Transverse colon (tissue), 4 donors: ENCODE results near the gene GALNT17. TPM values are rescaled to one million over a fixed set of nuclear protein-coding genes. Genes with fewer than 3 reads are reported as not detected.

ENCODE experiments used
- DNase-seq: peaks from one replicate; pipeline ENCODE4 v3.0.0-alpha.2; 2019
- H3K27ac ChIP-seq, 4 donors: fragments of 200-600 bp; sonication (generic); 2 replicates each; pipeline ENCODE4 v1.5.1; 2016 to 2018; ENCODE audit warnings: inconsistent platforms in 4 of 4
- H3K27me3 ChIP-seq: fragments of 200-600 bp; sonication (generic); 2 replicates; pipeline ENCODE4 v1.5.1; 2017; ENCODE audit warnings: inconsistent platforms
- H3K36me3 ChIP-seq, 4 donors: fragments of 200-600 bp; sonication (generic); 2 replicates each; pipeline ENCODE4 v1.5.1; 2017 to 2019; ENCODE audit warnings: inconsistent platforms in 4 of 4
- H3K4me1 ChIP-seq, 4 donors: fragments of 200-600 bp; sonication (generic); 2 replicates each; pipeline ENCODE4 v1.5.1; 2017 to 2020; ENCODE audit warnings: inconsistent platforms in 4 of 4
- H3K4me3 ChIP-seq, 4 donors: fragments of 200-600 bp; sonication (generic); 1 replicate in 1 of 4; 2 replicates in 3 of 4; pipeline versions ENCODE4 v1.5.1 to v1.6.1; 2017 to 2019; ENCODE audit warnings: inconsistent platforms in 4 of 4
- H3K9me3 ChIP-seq, 2 donors: fragments of 200-600 bp; sonication (generic); 2 replicates each; pipeline ENCODE4 v1.5.1; 2017 to 2019; ENCODE audit warnings: inconsistent platforms in 2 of 2
- EP300 ChIP-seq: sonication (generic); formaldehyde crosslinking; IDR thresholded peaks from one replicate; pipeline ENCODE4 v1.6.1; 2017; ENCODE audit warnings: antibody characterized with exemption, low read depth
- POLR2A ChIP-seq: fragments of 450-650 bp; IDR thresholded peaks from one replicate; pipeline ENCODE4 v1.6.1; 2016; ENCODE audit warnings: antibody characterized with exemption, mild to moderate bottlenecking, moderate library complexity
- POLR2AphosphoS5 ChIP-seq, 3 donors: sonication (generic); formaldehyde crosslinking; IDR thresholded peaks; one replicate each; pipeline ENCODE4 v1.6.1; 2016; ENCODE audit warnings: antibody characterized with exemption in 3 of 3
- WGBS, 2 donors: methylation state at CpG; one replicate each; pipeline ENCODE4 v1.1.5; 2018; ENCODE audit warnings: low coverage in 1 of 2; 5-methylcytosine and 5-hydroxymethylcytosine counted together
- in situ Hi-C, 4 donors: fragments of 200-750 bp; cut with MboI; loops; one replicate each; pipeline versions ENCODE4 v1.15.0 to v1.15.1; 2017; ENCODE audit warnings: low sequenced_read_pairs in 3 of 4, low pct_ligation_motif_present in 1 of 4, low pct_unique_long_range_greater_than_20kb in 1 of 4
- intact Hi-C: fragments of 100-400 bp; cut with DNase I; formaldehyde crosslinking; loops from one replicate; pipeline ENCODE4 v1.15.1; 2023; ENCODE audit warnings: low total_unique reads
- total RNA-seq, 4 donors: library from RNA; depleted of rRNA; stranded (reverse); fragments of >200 nt; gene quantifications; one replicate each; pipeline ENCODE4 v1.1.0, GENCODE V29; 2016
- TF ChIP-seq, protein P1 (sequence below), 5 experiments: fragments of 200-600 bp in 3 of 5; fragments of 450-650 bp in 2 of 5; sonication (generic) in 3 of 5; IDR thresholded peaks; 1 replicate in 2 of 5; 2 replicates in 3 of 5; pipeline ENCODE4 v1.5.1; 2016 to 2017; ENCODE audit warnings: antibody characterized with exemption in 5 of 5, inconsistent platforms in 3 of 5, mild to moderate bottlenecking in 2 of 5, moderate library complexity in 1 of 5

The GALNT17 gene
- total RNA-seq, 4 donors from 2014 or later: 2.6 to 6.6 (median 5.7) TPM

GRCh38 chr7:71237945-71238344, 106.0 kb downstream of the GALNT17 start:
- in situ Hi-C loops: no loop called here
- no peaks in the 10 kb centered on the region for H3K36me3 ChIP-seq
- H3K9me3 ChIP-seq: no peaks in the 10 kb centered on the region
- H3K27me3 ChIP-seq: no peaks in the 10 kb centered on the region
- intact Hi-C loops: no loop called here
- no peak for DNase-seq
- peak overlapping the region; percentile 18 to 75 (median 65) for H3K27ac ChIP-seq
- WGBS, 2 donors: 48% methylated on average over 2 of the region's 2 CpGs; no CpG with 5 or more reads in 1 of the 2 donors
- no peak overlapping the region for H3K4me3 ChIP-seq
- TF ChIP-seq POLR2A: no peak
- TF ChIP-seq, protein P1, sequence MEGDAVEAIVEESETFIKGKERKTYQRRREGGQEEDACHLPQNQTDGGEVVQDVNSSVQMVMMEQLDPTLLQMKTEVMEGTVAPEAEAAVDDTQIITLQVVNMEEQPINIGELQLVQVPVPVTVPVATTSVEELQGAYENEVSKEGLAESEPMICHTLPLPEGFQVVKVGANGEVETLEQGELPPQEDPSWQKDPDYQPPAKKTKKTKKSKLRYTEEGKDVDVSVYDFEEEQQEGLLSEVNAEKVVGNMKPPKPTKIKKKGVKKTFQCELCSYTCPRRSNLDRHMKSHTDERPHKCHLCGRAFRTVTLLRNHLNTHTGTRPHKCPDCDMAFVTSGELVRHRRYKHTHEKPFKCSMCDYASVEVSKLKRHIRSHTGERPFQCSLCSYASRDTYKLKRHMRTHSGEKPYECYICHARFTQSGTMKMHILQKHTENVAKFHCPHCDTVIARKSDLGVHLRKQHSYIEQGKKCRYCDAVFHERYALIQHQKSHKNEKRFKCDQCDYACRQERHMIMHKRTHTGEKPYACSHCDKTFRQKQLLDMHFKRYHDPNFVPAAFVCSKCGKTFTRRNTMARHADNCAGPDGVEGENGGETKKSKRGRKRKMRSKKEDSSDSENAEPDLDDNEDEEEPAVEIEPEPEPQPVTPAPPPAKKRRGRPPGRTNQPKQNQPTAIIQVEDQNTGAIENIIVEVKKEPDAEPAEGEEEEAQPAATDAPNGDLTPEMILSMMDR (IDR thresholded peaks at IDR 0.05): peak in 1 of 5 experiments; percentile 27
- TF ChIP-seq EP300: no peak
- no peak for TF ChIP-seq POLR2AphosphoS5 (IDR thresholded peaks at IDR 0.05)
- peaks cover 0 to 9% (median 5%) of the 10 kb centered on the region in 4 donors for H3K4me1 ChIP-seq

DNA sequence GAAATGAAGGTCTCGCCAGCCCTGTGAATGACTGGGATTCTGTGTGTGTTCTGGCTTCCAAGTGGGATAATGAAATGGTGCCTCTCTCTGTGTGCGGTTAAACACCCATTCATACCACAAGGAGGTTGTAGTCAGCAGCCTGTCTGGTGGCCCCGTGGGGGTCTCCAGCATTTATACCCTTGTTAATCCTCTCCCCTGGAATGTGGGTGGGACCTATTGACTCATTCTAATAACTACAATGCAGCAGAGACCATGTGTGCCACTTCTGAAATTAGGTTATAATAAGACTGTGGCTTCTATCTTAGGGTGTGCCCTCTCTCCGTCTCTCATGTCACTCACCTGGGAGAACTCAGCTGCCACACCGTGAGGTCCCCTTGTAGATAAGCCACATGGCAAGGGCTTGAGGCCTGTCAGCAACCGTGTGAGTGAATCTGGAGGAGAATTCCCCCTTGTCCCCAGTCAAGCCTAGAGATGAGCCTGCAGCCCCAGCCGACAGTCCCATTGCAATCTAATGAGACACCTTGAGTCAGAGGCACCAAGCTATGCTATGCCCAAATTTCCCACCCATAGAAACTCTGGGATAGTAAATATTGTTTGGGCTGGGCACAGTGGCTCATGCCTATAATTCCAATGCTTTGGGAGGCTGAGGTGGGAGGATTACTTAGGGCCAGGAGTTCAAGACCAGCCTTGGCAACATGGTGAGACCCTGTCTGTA, 106.8 kb downstream of the GALNT17 start:
- H3K4me3 ChIP-seq: no peak overlapping the region
- intact Hi-C loops (loop anchor here (1.0 kb wide), 1 partner anchor 48 kb away; no protein-coding TSS in a partner anchor), in situ Hi-C loops (no loop called here)
- TF ChIP-seq POLR2AphosphoS5 (IDR thresholded peaks at IDR 0.05): no peak
- TF ChIP-seq, protein P1 (IDR thresholded peaks at IDR 0.05): no peak
- no peak for TF ChIP-seq POLR2A
- TF ChIP-seq EP300: no peak
- no peaks in the 10 kb centered on the region for H3K9me3 ChIP-seq
- H3K4me1 ChIP-seq: peaks cover 0 to 9% (median 5%) of the 10 kb centered on the region in 4 donors
- peak overlapping the region in 3 of 4 donors; percentile 47 to 75 (median 63) for H3K27ac ChIP-seq
- 80% methylated on average over 7 of the region's 7 CpGs; no CpG with 5 or more reads in 1 of the 2 donors for WGBS, 2 donors
- DNase-seq: no peak
- no peaks in the 10 kb centered on the region for H3K36me3 ChIP-seq
- no peaks in the 10 kb centered on the region for H3K27me3 ChIP-seq

- Histone ChIP-seq H3K4me1 (peaks cover 0 to 9% (median 5%) of the 10 kb centered on the region in 4 donors), H3K27ac (peak overlapping the region; percentile 21 to 75 (median 55)), H3K27me3 (no peaks in the 10 kb centered on the region), H3K36me3 (no peaks in the 10 kb centered on the region), H3K9me3 (no peaks in the 10 kb centered on the region), H3K4me3 (no peak overlapping the region)
- TF ChIP-seq EP300: no peak
- DNase-seq: no peak
- 51 to 64% methylated on average over 8 of the region's 8 CpGs for WGBS, 2 donors
- in situ Hi-C loops: no loop called here
- intact Hi-C loops: loop anchor here (1.0 kb wide), 1 partner anchor 47 kb away; no protein-coding TSS in a partner anchor
Observed at GRCh38 chr7:71239586-71240268, 107.8 kb downstream of the GALNT17 start.

DNA sequence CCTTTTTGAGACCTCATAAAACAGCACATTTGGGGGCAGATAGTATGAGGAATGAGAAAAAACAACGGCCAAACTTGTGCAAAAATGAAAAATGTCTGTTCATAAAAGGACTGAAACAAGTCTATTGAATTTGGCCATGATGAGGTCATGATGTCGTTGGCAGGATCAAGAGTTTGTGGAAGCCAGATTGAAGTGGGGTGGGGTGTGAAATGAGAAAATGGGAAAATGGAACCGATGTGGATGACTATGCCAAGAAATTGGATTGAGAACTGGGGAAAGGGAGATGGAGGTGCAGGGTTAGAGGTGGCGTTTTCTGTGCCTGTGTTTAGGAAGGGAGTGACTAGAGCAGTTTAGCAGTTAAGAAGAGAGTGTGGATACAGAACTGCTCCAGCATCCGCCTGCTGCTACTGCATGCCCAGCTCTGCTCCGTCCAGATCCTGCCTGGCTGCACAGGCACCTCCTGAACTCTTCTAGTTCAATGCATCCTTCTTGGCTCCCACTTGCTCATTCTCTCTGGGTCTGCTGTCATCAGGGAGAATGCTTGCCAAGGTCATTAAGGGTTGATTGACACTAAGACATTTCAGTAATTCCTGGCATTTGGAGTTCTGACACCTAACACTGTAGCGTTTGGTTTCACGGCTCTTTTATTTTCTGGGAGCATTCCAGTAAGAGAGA, 111.9 kb downstream of the GALNT17 start:
- no peaks in the 10 kb centered on the region for H3K36me3 ChIP-seq
- TF ChIP-seq POLR2AphosphoS5 (IDR thresholded peaks at IDR 0.05) (no peak), POLR2A (no peak), EP300 (no peak)
- TF ChIP-seq, protein P1 (IDR thresholded peaks at IDR 0.05): no peak
- no peaks in the 10 kb centered on the region for H3K27me3 ChIP-seq
- in situ Hi-C loops: no loop called here
- no peak overlapping the region for H3K4me3 ChIP-seq
- no peak for DNase-seq
- intact Hi-C loops: no loop called here
- H3K9me3 ChIP-seq: no peaks in the 10 kb centered on the region
- WGBS, 2 donors: 40 to 57% methylated on average over 6 to 8 of the region's 8 CpGs
- H3K4me1 ChIP-seq: no peaks in the 10 kb centered on the region
- H3K27ac ChIP-seq: no peak overlapping the region
